Stimulated activated CD4-positive, alpha-beta T cell treated with anti-CD3 and anti-CD28 coated beads, Interleukin-2, amount 100 ng/mL, for 24 hours (primary cell): ENCODE measurements around the gene ALDH1L2.
"Not testable (repeated sequence)": the region's sequence is repeated elsewhere in the genome, so short reads cannot be mapped to it uniquely, and the experiment has no call there.

Experiments
- DNase-seq, 2 donors: peaks; one replicate each; pipeline ENCODE4 v3.0.0-alpha.2; 2020

ALDH1L2 gene

GRCh38 chr12:105030820-105031807 lies 53.1 kb downstream of the ALDH1L2 start:
- DNase-seq, result no peak

- DNase-seq, result no peak
Observed at GRCh38 chr12:105026411-105026810, 57.8 kb downstream of the ALDH1L2 start.

- DNase-seq, result no peak
Observed at GRCh38 chr12:105025890-105026289, 58.4 kb downstream of the ALDH1L2 start.

GRCh38 chr12:105024928-105025327 lies 59.3 kb downstream of the ALDH1L2 start:
- DNase-seq, result no peak

GRCh38 chr12:105020241-105020962 lies 63.9 kb downstream of the ALDH1L2 start:
- DNase-seq, result no peak

GRCh38 chr12:105018776-105019175 lies 65.5 kb downstream of the ALDH1L2 start:
- DNase-seq, result no peak

GRCh38 chr12:105018012-105018411 lies 66.2 kb downstream of the ALDH1L2 start:
- DNase-seq, result no peak

- DNase-seq, result no peak
Observed at GRCh38 chr12:105015543-105015942, 68.7 kb downstream of the ALDH1L2 start.

- no peak for DNase-seq
Observed at GRCh38 chr12:105014603-105015002, 69.7 kb downstream of the ALDH1L2 start.

- no peak for DNase-seq
Observed at GRCh38 chr12:105013892-105014291, 70.4 kb downstream of the ALDH1L2 start.

GRCh38 chr12:105001476-105001875 lies 82.8 kb downstream of the ALDH1L2 start:
- DNase-seq, result no peak

- no peak for DNase-seq
Observed at GRCh38 chr12:104999347-104999685, 84.9 kb downstream of the ALDH1L2 start.

- DNase-seq, result no peak
Observed at GRCh38 chr12:104998423-104999346, 85.6 kb downstream of the ALDH1L2 start.

GRCh38 chr12:104997541-104997940 lies 86.7 kb downstream of the ALDH1L2 start:
- DNase-seq, result no peak

- DNase-seq, result no peak
Observed at GRCh38 chr12:104994336-104994735, 89.9 kb downstream of the ALDH1L2 start.

GRCh38 chr12:104991565-104992128 lies 92.6 kb downstream of the ALDH1L2 start:
- DNase-seq, result no peak

GRCh38 chr12:104990950-104991349 lies 93.3 kb downstream of the ALDH1L2 start:
- DNase-seq, result no peak

GRCh38 chr12:104986022-104986941 lies 98.0 kb downstream of the ALDH1L2 start, which contains the start of gene NOPCHAP1:
TSS of gene NOPCHAP1 (plus strand) at chr12:104986316. CDS start at chr12:104986353, 37 bp downstream.
- DNase-seq, result peak; percentile 90 to 93

GRCh38 chr12:104985206-104985605 lies 99.1 kb downstream of the ALDH1L2 start:
- no peak for DNase-seq

- not testable (repeated sequence) for DNase-seq
Observed at GRCh38 chr12:104977688-104978087, 106.6 kb downstream of the ALDH1L2 start.

- DNase-seq, result no peak
Observed at GRCh38 chr12:104976703-104977102, 107.6 kb downstream of the ALDH1L2 start.
